Measurements from ENCODE around the gene TOX3.

DNA sequence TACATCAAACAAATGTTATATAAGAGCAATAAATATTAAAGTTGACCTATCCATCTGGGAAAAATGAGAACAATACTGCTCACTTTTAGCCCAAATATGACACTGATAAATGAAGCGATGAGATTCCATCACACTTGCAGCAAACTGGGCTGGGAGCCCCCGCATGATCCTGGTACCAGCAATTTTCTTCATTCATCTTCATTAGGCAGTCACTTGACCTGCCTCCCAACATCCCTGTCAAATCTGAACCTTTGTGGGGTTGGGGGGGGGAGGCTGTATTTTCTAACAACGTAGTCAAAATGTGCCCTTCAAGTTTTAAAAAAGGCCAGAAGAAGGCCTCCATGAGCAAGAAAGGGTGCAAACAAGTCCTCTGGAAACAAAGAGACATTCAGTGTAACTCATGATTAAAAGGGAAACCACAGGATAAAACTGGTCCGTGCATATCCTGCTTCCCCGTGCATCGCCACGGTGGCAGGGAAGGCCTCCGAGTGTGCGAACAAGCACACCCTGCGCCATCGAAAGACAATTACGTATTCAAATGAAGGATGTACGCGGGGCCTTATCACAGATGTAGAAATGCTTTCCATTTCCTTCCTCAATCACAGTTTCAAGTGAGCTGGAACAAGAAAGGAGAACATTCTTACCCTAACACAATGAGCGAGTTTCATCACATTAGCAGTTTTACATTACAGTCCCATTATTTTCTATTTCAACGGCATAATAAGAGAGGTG lies 48.4 kb downstream of the TOX3 start:
- TF ChIP-seq JUND (IDR thresholded peaks at IDR 0.05; ENCODE audit: low read length): no peak
- TF ChIP-seq, protein P1, sequence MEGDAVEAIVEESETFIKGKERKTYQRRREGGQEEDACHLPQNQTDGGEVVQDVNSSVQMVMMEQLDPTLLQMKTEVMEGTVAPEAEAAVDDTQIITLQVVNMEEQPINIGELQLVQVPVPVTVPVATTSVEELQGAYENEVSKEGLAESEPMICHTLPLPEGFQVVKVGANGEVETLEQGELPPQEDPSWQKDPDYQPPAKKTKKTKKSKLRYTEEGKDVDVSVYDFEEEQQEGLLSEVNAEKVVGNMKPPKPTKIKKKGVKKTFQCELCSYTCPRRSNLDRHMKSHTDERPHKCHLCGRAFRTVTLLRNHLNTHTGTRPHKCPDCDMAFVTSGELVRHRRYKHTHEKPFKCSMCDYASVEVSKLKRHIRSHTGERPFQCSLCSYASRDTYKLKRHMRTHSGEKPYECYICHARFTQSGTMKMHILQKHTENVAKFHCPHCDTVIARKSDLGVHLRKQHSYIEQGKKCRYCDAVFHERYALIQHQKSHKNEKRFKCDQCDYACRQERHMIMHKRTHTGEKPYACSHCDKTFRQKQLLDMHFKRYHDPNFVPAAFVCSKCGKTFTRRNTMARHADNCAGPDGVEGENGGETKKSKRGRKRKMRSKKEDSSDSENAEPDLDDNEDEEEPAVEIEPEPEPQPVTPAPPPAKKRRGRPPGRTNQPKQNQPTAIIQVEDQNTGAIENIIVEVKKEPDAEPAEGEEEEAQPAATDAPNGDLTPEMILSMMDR (IDR thresholded peaks at IDR 0.05; ENCODE audit: control extremely low read depth in 1 of 3, insufficient read depth in 1 of 3, low read depth in 1 of 3, low read length in 3 of 3): no peak
- TF ChIP-seq RFX5 (IDR thresholded peaks at IDR 0.05; ENCODE audit: borderline replicate concordance, low read depth, low read length): no peak
- TF ChIP-seq BCL11A (IDR thresholded peaks at IDR 0.05; ENCODE audit: low read depth in 2 of 2, low read length in 2 of 2): no peak
- TF ChIP-seq EGR1 (IDR thresholded peaks at IDR 0.05; ENCODE audit: borderline replicate concordance, low read depth, low read length): no peak
- no peak for TF ChIP-seq CREB1 (IDR thresholded peaks at IDR 0.05)
- TF ChIP-seq GABPA (IDR thresholded peaks at IDR 0.05; ENCODE audit: borderline replicate concordance, insufficient read depth, low read length): no peak
- TF ChIP-seq POLR2A (IDR thresholded peaks at IDR 0.05; ENCODE audit: control extremely low read depth in 1 of 2, low read depth in 2 of 2, low read length in 2 of 2): no peak
- no peak for TF ChIP-seq KDM5A (IDR thresholded peaks at IDR 0.05; ENCODE audit: low read length)
- TF ChIP-seq, protein P2, sequence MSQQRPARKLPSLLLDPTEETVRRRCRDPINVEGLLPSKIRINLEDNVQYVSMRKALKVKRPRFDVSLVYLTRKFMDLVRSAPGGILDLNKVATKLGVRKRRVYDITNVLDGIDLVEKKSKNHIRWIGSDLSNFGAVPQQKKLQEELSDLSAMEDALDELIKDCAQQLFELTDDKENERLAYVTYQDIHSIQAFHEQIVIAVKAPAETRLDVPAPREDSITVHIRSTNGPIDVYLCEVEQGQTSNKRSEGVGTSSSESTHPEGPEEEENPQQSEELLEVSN (IDR thresholded peaks at IDR 0.05): no peak

All from H1 (cell line).